Measurements from ENCODE around the gene NRG3.

DNA sequence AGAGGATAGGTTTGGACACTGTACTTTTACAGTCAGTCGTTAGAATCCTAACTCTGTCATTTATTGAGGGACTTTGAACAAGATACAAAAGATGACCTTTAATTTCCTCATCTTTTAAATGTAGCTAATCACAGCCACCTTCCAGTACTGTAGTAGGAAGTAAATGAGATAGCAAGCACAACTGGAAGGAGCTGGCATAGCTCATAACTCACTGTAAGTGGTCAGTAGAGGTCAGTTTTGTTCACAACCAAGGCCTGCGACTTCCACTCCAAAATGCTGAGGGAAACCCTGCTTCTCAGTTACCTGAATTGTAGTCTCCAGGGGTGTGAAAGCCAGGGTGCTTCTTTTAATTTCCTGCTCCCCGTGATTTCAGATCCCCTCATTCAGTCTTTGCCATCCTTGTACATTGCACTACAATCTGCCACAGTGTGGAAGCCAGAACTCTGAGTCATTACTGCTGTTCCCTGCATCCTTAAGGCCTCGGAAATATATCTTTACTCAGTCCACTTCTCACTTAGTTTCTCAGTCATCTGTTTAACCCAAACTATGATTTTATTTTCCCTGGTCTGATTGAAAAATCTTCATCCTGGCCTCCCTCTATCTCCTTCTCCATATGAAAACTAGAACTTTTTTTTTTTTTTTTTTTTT, 361.2 kb downstream of the NRG3 start:
- TF ChIP-seq POLR2A (IDR thresholded peaks at IDR 0.05) (no peak), POLR2AphosphoS5 (IDR thresholded peaks at IDR 0.05) (no peak)
- TF ChIP-seq, protein P1, sequence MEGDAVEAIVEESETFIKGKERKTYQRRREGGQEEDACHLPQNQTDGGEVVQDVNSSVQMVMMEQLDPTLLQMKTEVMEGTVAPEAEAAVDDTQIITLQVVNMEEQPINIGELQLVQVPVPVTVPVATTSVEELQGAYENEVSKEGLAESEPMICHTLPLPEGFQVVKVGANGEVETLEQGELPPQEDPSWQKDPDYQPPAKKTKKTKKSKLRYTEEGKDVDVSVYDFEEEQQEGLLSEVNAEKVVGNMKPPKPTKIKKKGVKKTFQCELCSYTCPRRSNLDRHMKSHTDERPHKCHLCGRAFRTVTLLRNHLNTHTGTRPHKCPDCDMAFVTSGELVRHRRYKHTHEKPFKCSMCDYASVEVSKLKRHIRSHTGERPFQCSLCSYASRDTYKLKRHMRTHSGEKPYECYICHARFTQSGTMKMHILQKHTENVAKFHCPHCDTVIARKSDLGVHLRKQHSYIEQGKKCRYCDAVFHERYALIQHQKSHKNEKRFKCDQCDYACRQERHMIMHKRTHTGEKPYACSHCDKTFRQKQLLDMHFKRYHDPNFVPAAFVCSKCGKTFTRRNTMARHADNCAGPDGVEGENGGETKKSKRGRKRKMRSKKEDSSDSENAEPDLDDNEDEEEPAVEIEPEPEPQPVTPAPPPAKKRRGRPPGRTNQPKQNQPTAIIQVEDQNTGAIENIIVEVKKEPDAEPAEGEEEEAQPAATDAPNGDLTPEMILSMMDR (IDR thresholded peaks at IDR 0.05), result no peak

Measured in prostate gland (tissue), 2 donors.